Right lobe of liver (tissue), 4 donors: ENCODE data around the gene ISL2.

Source experiments
- CTCF ChIP-seq, 4 donors: fragments of 200-600 bp in 3 of 4; fragments of 450-650 bp in 1 of 4; IDR thresholded peaks; one replicate each; pipeline versions ENCODE4 v1.5.1 to v1.8.0; 2016 to 2022; ENCODE audit warnings: antibody characterized with exemption in 4 of 4, mild to moderate bottlenecking in 2 of 4
- POLR2A ChIP-seq: fragments of 450-650 bp; IDR thresholded peaks from one replicate; pipeline ENCODE4 v1.6.1; 2017; ENCODE audit warnings: antibody characterized with exemption, mild to moderate bottlenecking
- donor health status: DM: no; HTN: no; CAD: no.
- donor health status: DM: no; HTN: no; CAD: no.
- donor health status: DM: no; HTN: yes; CAD: no.

DNA sequence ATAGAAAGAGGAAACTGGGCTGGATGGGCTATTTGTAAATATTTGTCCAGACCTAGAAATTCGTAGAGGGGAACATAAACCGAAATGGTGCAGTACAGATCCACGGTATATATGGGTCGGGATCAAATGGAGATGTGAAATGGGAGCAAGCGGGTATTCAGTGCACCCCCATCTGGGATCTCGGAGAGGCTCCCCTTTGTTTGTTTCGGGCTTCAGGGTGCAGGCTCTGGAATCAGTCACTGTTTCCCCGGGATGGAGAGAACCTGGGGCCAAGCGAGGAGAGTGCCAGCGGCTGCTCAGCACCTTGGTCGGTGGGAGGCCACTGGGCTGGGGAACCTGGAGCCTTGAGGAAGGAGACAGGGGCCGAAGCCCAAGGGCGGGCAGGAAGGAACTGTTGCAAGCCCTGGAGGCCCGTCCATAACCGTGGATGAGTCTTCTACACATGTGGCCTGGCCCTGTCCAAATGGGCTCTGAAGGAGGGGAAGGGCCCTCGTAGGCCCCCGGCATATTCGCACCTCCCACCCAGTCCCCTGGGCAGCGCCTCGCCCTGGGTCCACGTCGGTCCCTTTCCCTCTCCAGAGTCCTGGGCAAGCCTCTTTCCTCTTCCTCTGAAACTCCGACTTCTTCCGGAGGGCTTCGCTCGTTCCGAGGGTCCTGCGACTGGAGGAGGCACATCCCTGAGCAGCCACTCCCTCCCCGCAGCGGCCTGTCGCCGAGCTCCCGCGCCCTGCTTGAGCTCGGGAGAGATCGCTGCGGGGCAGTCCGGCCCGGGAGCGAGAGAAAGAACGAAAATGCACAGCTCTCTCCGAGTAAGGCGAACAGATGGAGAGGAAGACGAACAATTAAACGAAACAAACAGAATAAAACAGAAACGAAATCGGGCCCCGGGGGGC is 3.0 kb downstream of the ISL2 start:
- TF ChIP-seq CTCF (IDR thresholded peaks at IDR 0.05) = no peak
- no peak for TF ChIP-seq POLR2A
